Tibial nerve (tissue), 4 donors: Measurements from ENCODE around the gene TACSTD2.

Experiments
- EP300 ChIP-seq, 2 donors: sonication (generic); formaldehyde crosslinking; IDR thresholded peaks; one replicate each; pipeline ENCODE4 v1.6.1; 2017; ENCODE audit warnings: antibody characterized with exemption in 2 of 2, mild to moderate bottlenecking in 1 of 2
- POLR2A ChIP-seq, 2 donors: fragments of 450-650 bp; IDR thresholded peaks; one replicate each; pipeline ENCODE4 v1.6.1; 2017; ENCODE audit warnings: antibody characterized with exemption in 2 of 2, mild to moderate bottlenecking in 2 of 2, moderate library complexity in 2 of 2
- TF ChIP-seq, protein P1 (sequence below), 5 experiments: fragments of 200-600 bp in 3 of 5; fragments of 450-650 bp in 2 of 5; sonication (generic) in 3 of 5; IDR thresholded peaks; one replicate each; pipeline ENCODE4 v1.5.1; 2016 to 2019; ENCODE audit warnings: antibody characterized with exemption in 5 of 5, mild to moderate bottlenecking in 3 of 5, moderate library complexity in 2 of 5

GRCh38 chr1:58561633-58562032 lies 15.4 kb downstream of the TACSTD2 start:
- TF ChIP-seq, protein P1, sequence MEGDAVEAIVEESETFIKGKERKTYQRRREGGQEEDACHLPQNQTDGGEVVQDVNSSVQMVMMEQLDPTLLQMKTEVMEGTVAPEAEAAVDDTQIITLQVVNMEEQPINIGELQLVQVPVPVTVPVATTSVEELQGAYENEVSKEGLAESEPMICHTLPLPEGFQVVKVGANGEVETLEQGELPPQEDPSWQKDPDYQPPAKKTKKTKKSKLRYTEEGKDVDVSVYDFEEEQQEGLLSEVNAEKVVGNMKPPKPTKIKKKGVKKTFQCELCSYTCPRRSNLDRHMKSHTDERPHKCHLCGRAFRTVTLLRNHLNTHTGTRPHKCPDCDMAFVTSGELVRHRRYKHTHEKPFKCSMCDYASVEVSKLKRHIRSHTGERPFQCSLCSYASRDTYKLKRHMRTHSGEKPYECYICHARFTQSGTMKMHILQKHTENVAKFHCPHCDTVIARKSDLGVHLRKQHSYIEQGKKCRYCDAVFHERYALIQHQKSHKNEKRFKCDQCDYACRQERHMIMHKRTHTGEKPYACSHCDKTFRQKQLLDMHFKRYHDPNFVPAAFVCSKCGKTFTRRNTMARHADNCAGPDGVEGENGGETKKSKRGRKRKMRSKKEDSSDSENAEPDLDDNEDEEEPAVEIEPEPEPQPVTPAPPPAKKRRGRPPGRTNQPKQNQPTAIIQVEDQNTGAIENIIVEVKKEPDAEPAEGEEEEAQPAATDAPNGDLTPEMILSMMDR (IDR thresholded peaks at IDR 0.05): no peak
- TF ChIP-seq POLR2A (IDR thresholded peaks at IDR 0.05) (no peak), EP300 (IDR thresholded peaks at IDR 0.05) (peak in 1 of 2 donors; percentile 25)
